Measurements from ENCODE around the gene KDM4F.

The KDM4F gene

DNA sequence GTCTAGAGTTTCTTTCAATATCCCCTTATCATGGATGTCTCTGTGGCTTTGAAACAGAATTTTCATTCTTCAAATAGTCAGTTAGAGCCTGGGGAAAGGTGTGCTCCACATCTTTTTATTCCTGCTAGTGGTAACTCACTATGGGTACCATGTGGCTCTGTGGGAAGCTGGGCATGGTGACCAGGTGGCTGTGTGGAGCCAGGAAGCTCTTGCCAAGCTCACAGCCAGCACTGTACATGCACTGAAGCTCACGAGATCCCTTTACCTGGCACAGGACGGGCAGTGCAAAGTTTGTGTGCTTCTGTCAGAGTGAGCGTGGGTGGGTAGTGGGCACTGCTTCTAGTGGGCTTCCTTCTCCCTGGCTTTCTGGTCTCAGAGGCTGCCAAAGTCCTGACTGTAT is 6.3 kb upstream of the KDM4F start:
- ChIA-PET CTCF (no interaction called here), POLR2A (no interaction called here)
- TF ChIP-seq, protein P1, sequence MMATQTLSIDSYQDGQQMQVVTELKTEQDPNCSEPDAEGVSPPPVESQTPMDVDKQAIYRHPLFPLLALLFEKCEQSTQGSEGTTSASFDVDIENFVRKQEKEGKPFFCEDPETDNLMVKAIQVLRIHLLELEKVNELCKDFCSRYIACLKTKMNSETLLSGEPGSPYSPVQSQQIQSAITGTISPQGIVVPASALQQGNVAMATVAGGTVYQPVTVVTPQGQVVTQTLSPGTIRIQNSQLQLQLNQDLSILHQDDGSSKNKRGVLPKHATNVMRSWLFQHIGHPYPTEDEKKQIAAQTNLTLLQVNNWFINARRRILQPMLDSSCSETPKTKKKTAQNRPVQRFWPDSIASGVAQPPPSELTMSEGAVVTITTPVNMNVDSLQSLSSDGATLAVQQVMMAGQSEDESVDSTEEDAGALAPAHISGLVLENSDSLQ (IDR thresholded peaks at IDR 0.05): no peak
- TF ChIP-seq FOXK2 (IDR thresholded peaks at IDR 0.05): no peak
- no peak for TF ChIP-seq FOXA1 (IDR thresholded peaks at IDR 0.05)
- no peak for TF ChIP-seq SUZ12 (IDR thresholded peaks at IDR 0.05)
- no peak for TF ChIP-seq FOXM1 (IDR thresholded peaks at IDR 0.05; ENCODE audit: borderline replicate concordance)
- no peak for TF ChIP-seq TARDBP (IDR thresholded peaks at IDR 0.05)
- TF ChIP-seq L3MBTL2 (conservative IDR thresholded peaks at IDR 0.05): no peak
- no peak for TF ChIP-seq HDGF (IDR thresholded peaks at IDR 0.05; ENCODE audit: borderline replicate concordance)
- no peak for TF ChIP-seq ELF4 (IDR thresholded peaks at IDR 0.05)
- TF ChIP-seq ZNF384 (IDR thresholded peaks at IDR 0.05): no peak
- TF ChIP-seq CTBP1 (IDR thresholded peaks at IDR 0.05; ENCODE audit: borderline replicate concordance): no peak
- no peak for DNase-seq (ENCODE audit: extremely low spot score)

DNA sequence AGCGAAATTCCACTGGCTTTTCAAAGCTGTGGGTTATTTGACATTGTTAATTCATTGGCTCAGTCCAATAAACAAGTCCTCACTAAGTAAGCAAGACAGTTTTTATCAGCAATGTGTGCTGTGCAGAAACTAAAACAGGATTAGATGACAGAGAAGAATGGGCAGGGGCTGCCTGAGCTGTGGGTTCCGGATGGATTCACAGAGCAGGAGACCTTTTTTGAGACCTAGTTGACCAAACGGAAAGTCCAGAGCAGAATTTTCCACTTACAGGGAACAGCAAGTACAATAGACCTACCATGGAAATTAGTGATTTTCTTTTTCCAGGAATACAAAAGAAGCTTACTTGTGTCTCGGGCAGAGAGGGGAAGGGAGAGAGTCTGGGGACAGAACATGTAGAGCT is 5.2 kb upstream of the KDM4F start:
- no peak for DNase-seq (ENCODE audit: extremely low spot score)
- POLR2A ChIA-PET: interaction anchor here (0.9 to 2.4 kb wide), 2 partner anchors 23 to 71 kb away, joined by 3 to 10 read pairs; partner anchors contain the start of genes CWC15, KDM4D and SRSF8
- CTCF ChIA-PET: interaction anchor here (0.6 kb wide), 1 partner anchor 45 kb away, joined by 3 read pairs; no protein-coding TSS in a partner anchor
- no peak for TF ChIP-seq TARDBP (IDR thresholded peaks at IDR 0.05)

DNA sequence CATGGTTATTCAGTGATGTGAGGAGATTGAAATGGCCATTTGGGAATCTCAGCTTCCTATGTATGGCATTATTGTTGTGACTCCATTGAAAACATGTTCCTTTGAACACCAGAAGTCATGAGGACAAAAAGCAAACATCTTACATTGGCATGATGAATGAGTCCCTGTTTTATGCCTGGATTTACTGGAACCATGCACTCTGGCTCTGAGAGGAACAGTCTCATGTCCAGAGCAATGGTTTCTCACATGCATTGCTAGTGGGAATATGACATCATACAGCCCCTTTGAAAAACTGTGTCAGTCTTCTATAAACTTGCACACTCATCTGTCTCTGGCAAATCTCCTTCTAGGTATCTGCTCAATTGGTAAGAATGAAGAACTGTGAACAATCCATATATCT is 3.4 kb upstream of the KDM4F start:
- no peak for DNase-seq (ENCODE audit: extremely low spot score)
- ChIA-PET POLR2A (interaction anchor here (2.4 kb wide), 1 partner anchor 21 kb away, joined by 10 read pairs; the partner anchor contains the start of gene SRSF8), CTCF (interaction anchor here (0.6 kb wide), 1 partner anchor 88 kb away, joined by 3 read pairs; no protein-coding TSS in a partner anchor)
- no peak for TF ChIP-seq ELF4 (IDR thresholded peaks at IDR 0.05)
- no peak for TF ChIP-seq FOXA1 (IDR thresholded peaks at IDR 0.05)
- TF ChIP-seq L3MBTL2 (conservative IDR thresholded peaks at IDR 0.05): no peak
- TF ChIP-seq ARNT (IDR thresholded peaks at IDR 0.05): no peak
- no peak for TF ChIP-seq TARDBP (IDR thresholded peaks at IDR 0.05)
- TF ChIP-seq FOXK2 (IDR thresholded peaks at IDR 0.05): no peak
- no peak for TF ChIP-seq ZNF384 (IDR thresholded peaks at IDR 0.05)
- TF ChIP-seq, protein P1 (IDR thresholded peaks at IDR 0.05): no peak
- no peak for TF ChIP-seq NFRKB (IDR thresholded peaks at IDR 0.05)
- TF ChIP-seq FOXM1 (IDR thresholded peaks at IDR 0.05; ENCODE audit: borderline replicate concordance): no peak
- TF ChIP-seq LEF1 (IDR thresholded peaks at IDR 0.05; ENCODE audit: borderline replicate concordance): no peak
- TF ChIP-seq SUZ12 (IDR thresholded peaks at IDR 0.05): no peak
- no peak for TF ChIP-seq CTBP1 (IDR thresholded peaks at IDR 0.05; ENCODE audit: borderline replicate concordance)
- TF ChIP-seq SP1 (IDR thresholded peaks at IDR 0.05): no peak
- TF ChIP-seq HDGF (IDR thresholded peaks at IDR 0.05; ENCODE audit: borderline replicate concordance): no peak
- no peak for TF ChIP-seq BHLHE40 (IDR thresholded peaks at IDR 0.05; ENCODE audit: borderline replicate concordance)

DNA sequence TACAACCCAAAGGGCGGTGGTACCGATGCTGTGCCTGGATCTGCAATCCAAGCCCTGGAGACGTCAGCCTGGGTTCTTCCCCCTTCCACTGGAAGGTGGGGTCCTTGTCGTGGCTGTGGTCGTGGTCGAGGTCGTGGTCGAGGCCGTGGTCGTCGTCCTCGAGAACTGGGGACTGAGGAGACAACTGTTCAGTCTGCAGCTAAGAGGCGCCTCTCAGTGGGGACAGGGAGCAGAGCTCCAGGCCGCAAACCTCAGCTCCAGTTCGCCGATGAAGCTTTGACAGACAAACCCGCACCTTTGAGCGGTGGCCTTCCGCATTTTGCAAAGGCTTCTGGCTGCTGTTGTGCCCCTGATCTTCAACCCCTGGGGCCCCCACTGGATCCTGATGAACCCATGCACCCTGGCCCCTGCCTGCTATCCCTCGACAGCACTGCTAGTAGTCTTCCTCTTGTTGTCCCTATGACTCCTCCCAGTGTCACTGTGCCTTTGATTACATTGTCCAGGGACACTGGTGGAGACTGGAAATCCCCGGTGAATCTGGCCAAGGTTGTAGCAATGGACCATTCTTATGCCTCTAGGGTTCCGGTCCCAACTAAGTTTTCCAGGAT is 1.5 kb downstream of the KDM4F start:
- no peak for TF ChIP-seq CTBP1 (IDR thresholded peaks at IDR 0.05; ENCODE audit: borderline replicate concordance)
- TF ChIP-seq ARNT (IDR thresholded peaks at IDR 0.05): no peak
- TF ChIP-seq NFRKB (IDR thresholded peaks at IDR 0.05): no peak
- no peak for TF ChIP-seq FOXA1 (IDR thresholded peaks at IDR 0.05)
- TF ChIP-seq SP1 (IDR thresholded peaks at IDR 0.05): no peak
- no peak for TF ChIP-seq L3MBTL2 (conservative IDR thresholded peaks at IDR 0.05)
- TF ChIP-seq, protein P1 (IDR thresholded peaks at IDR 0.05): no peak
- TF ChIP-seq ZNF384 (IDR thresholded peaks at IDR 0.05): no peak
- TF ChIP-seq ELF4 (IDR thresholded peaks at IDR 0.05): no peak
- TF ChIP-seq SUZ12 (IDR thresholded peaks at IDR 0.05): no peak
- no peak for TF ChIP-seq FOXK2 (IDR thresholded peaks at IDR 0.05)
- TF ChIP-seq BHLHE40 (IDR thresholded peaks at IDR 0.05; ENCODE audit: borderline replicate concordance): no peak
- TF ChIP-seq HDGF (IDR thresholded peaks at IDR 0.05; ENCODE audit: borderline replicate concordance): no peak
- no peak for TF ChIP-seq TARDBP (IDR thresholded peaks at IDR 0.05)
- no peak for TF ChIP-seq FOXM1 (IDR thresholded peaks at IDR 0.05; ENCODE audit: borderline replicate concordance)
- TF ChIP-seq LEF1 (IDR thresholded peaks at IDR 0.05; ENCODE audit: borderline replicate concordance): no peak
- POLR2A ChIA-PET: interaction anchor here (0.9 kb wide), 1 partner anchor 77 kb away, joined by 3 read pairs; the partner anchor contains the start of genes CWC15 and KDM4D
- DNase-seq (ENCODE audit: extremely low spot score): no peak
- CTCF ChIA-PET: no interaction called here

DNA sequence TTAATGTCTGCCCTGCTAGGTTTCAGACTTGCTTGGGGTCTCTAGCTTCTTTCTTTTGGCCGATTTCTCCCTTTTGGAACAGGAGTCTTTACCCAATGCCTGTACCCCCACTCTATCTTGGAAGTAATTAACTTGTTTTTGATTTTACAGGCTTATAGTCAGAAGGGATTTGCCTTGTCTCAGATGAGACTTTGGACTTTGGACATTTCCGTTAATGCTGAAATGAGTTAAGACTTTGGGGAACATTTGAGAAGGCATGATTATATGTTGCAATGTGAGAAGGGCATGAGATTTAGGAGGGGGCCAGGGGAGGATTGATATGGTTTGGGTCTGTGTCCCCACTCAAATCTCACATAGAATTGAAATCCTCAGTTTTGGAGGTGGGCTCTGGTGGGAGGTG is 5.1 kb downstream of the KDM4F start:
- DNase-seq (ENCODE audit: extremely low spot score): no peak
- ChIA-PET CTCF (no interaction called here), POLR2A (no interaction called here)
- TF ChIP-seq ZNF384 (IDR thresholded peaks at IDR 0.05) (no peak), HDGF (IDR thresholded peaks at IDR 0.05; ENCODE audit: borderline replicate concordance) (no peak), TARDBP (IDR thresholded peaks at IDR 0.05) (no peak), SUZ12 (IDR thresholded peaks at IDR 0.05) (no peak), FOXM1 (IDR thresholded peaks at IDR 0.05; ENCODE audit: borderline replicate concordance) (no peak), FOXA1 (IDR thresholded peaks at IDR 0.05) (no peak), ELF4 (IDR thresholded peaks at IDR 0.05) (no peak), CTBP1 (IDR thresholded peaks at IDR 0.05; ENCODE audit: borderline replicate concordance) (no peak), LEF1 (IDR thresholded peaks at IDR 0.05; ENCODE audit: borderline replicate concordance) (no peak)
- TF ChIP-seq, protein P1 (IDR thresholded peaks at IDR 0.05): no peak

All from HEK293T (cell line).